C4-2B (cell line): Measurements from ENCODE around the gene PLPPR4.
"Not testable (repeated sequence)": the region's sequence is repeated elsewhere in the genome, so short reads cannot be mapped to it uniquely, and the experiment has no call there.

Experiments
- H3K27ac ChIP-seq: fragments of 450-650 bp; 2 replicates; pipeline ENCODE4 v1.5.1; 2017
- ZFX ChIP-seq: fragments of 450-650 bp; IDR thresholded peaks from 2 replicates; pipeline ENCODE4 v1.6.1; 2017
- TF ChIP-seq, protein P1 (sequence below): fragments of 450-650 bp; conservative IDR thresholded peaks from 2 replicates; pipeline ENCODE4 v1.5.1; 2017; ENCODE audit warnings: mild to moderate bottlenecking

The PLPPR4 gene

GRCh38 chr1:99240621-99241020, 23.7 kb upstream of the PLPPR4 start:
- TF ChIP-seq, protein P1, sequence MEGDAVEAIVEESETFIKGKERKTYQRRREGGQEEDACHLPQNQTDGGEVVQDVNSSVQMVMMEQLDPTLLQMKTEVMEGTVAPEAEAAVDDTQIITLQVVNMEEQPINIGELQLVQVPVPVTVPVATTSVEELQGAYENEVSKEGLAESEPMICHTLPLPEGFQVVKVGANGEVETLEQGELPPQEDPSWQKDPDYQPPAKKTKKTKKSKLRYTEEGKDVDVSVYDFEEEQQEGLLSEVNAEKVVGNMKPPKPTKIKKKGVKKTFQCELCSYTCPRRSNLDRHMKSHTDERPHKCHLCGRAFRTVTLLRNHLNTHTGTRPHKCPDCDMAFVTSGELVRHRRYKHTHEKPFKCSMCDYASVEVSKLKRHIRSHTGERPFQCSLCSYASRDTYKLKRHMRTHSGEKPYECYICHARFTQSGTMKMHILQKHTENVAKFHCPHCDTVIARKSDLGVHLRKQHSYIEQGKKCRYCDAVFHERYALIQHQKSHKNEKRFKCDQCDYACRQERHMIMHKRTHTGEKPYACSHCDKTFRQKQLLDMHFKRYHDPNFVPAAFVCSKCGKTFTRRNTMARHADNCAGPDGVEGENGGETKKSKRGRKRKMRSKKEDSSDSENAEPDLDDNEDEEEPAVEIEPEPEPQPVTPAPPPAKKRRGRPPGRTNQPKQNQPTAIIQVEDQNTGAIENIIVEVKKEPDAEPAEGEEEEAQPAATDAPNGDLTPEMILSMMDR = no peak
- no peak for TF ChIP-seq ZFX
- no peak overlapping the region for H3K27ac ChIP-seq

- TF ChIP-seq ZFX = no peak
- TF ChIP-seq, protein P1 = no peak
- no peak overlapping the region for H3K27ac ChIP-seq
Observed at GRCh38 chr1:99246152-99246551, 18.1 kb upstream of the PLPPR4 start.

DNA sequence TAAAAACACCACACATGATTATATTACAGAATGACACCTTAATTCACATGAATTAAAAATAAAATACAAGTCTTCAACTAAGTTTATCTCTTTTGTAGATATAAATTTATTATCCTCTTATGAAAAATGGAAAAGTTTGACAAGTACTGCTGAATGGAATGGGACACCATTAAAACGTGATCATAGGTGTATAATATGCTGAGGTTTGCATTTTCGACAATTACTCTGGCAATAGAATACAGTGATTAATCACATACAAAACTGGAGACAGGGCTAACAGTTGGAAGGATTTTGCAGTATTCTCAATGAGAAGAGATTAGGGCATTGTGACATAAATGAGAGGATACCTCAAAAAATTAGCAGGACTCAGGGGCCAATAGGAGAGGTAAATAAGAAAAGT, 17.1 kb upstream of the PLPPR4 start:
- TF ChIP-seq, protein P1 = no peak
- TF ChIP-seq ZFX = no peak

GRCh38 chr1:99250728-99251127, 13.6 kb upstream of the PLPPR4 start:
- H3K27ac ChIP-seq = no peak overlapping the region
- TF ChIP-seq ZFX = no peak
- TF ChIP-seq, protein P1 = no peak

More for the DNA sequence above, 17.1 kb upstream of the PLPPR4 start:
- no peak overlapping the region for H3K27ac ChIP-seq

DNA sequence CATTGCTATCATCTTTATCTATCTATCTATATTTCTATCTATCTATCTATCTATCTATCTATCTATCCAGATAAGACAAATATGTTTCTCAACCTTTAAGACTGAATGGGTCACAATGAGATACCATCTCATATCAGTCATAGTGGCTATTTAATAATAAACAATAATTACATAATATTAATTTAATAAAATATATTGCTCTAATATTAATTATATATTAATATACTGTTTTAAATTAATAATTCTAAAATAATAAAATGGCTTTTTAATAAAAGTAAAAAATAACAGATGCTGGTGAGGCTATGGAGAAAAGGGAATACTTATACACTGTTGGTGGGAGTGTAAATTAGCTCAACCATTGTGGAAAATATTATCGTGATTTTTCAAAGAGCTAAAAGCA, 13.0 kb upstream of the PLPPR4 start:
- no peak for TF ChIP-seq ZFX
- TF ChIP-seq, protein P1 = no peak
- H3K27ac ChIP-seq = no peak overlapping the region

DNA sequence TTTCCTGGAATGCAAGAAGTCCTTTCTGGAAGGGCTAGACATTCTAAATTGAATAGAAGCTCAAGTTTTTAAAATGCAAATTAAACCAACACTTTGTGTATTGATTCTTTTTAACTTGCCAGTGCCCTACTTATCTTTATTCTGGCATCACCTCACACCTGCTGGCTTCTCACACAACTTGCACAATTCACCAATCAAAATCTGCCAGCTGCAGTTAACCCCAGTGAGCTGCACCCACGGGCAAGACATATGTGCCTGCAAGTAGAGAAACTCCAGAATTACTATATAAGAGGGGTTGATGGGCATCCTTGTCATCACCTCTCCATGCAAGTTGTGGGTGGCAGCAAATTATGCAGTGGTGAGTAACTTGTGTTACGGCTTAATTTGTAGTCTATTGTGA, 11.7 kb upstream of the PLPPR4 start:
- H3K27ac ChIP-seq = no peak overlapping the region
- TF ChIP-seq, protein P1 = no peak
- no peak for TF ChIP-seq ZFX

- H3K27ac ChIP-seq = not testable (repeated sequence)
Observed at GRCh38 chr1:99260402-99260801, 3.9 kb upstream of the PLPPR4 start.

DNA sequence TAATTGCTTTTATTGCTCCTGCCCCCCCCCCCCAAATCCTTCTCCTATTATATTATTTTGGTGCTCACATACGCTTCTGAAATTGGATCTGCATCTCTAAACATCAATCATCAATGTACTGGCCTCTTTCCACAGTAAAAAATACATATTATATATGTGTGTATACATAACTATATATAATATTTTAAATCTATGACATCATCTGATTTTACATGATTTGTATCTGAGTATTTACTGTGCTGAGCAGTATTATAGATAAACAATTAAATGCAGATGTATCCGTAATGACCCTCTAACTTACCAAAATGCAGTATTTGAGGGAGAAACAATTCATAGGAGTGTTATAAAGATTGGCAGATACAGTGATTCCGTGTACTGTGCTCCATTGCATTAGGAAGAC, 832 bp downstream of the PLPPR4 start:
- no peak overlapping the region for H3K27ac ChIP-seq
- TF ChIP-seq ZFX = no peak
- TF ChIP-seq, protein P1 = no peak
